WTC11 (cell line): ENCODE measurements around the gene TXNIP. TPM values are rescaled to one million over a fixed set of nuclear protein-coding genes. Genes with fewer than 3 reads are reported as not detected.

Source experiments
- ATAC-seq: fragments of 200-7000 bp; cut with Tn5 transposase; 2 replicates; pipeline ENCODE4 v1.10.0; 2021; ENCODE audit warnings: mild to moderate bottlenecking, moderate library complexity
- CTCF ChIA-PET: fragments of 300-600 bp; sonication (Branson Sonifier 250); formaldehyde crosslinking; loops from one replicate; lab custom pipeline; 2021; ENCODE audit warnings: antibody characterized with exemption; lab: Charles Lee
- POLR2A ChIA-PET: fragments of 350-600 bp; sonication (Branson Sonifier 250); formaldehyde crosslinking; loops from one replicate; lab custom pipeline; 2021; ENCODE audit warnings: antibody characterized with exemption; lab: Charles Lee
- DNase-seq: peaks from one replicate; pipeline ENCODE4 v3.0.0; 2021; ENCODE audit warnings: low spot score
- H3K27ac Mint-ChIP-seq: 2 replicates; pipeline ENCODE4 v1.8.0; 2021; ENCODE audit warnings: mixed read lengths
- H3K27me3 Mint-ChIP-seq: 2 replicates; pipeline ENCODE4 v1.8.0; 2021; ENCODE audit warnings: low read depth, mild to moderate bottlenecking, moderate library complexity, mixed read lengths
- H3K36me3 Mint-ChIP-seq: 2 replicates; pipeline ENCODE4 v1.8.0; 2021; ENCODE audit warnings: mixed read lengths
- H3K4me1 Mint-ChIP-seq: 2 replicates; pipeline ENCODE4 v1.8.0; 2022; ENCODE audit warnings: mixed read lengths
- H3K4me3 Mint-ChIP-seq: 2 replicates; pipeline ENCODE4 v1.8.0; 2021; ENCODE audit warnings: mild to moderate bottlenecking, moderate library complexity, mixed read lengths
- H3K9me3 Mint-ChIP-seq: 2 replicates; pipeline ENCODE4 v1.8.0; 2021; ENCODE audit warnings: mixed read lengths
- AFF4 ChIP-seq: sonication (generic); formaldehyde crosslinking; IDR thresholded peaks from 2 replicates; pipeline ENCODE4 v1.8.1; 2023; ENCODE audit warnings: mild to moderate bottlenecking, missing genetic modification reagents, borderline replicate concordance
- ARID4B ChIP-seq: sonication (generic); formaldehyde crosslinking; IDR thresholded peaks from 2 replicates; pipeline ENCODE4 v1.8.0; 2023; ENCODE audit warnings: missing genetic modification reagents, mild to moderate bottlenecking, borderline replicate concordance
- ATF2 ChIP-seq: sonication (generic); formaldehyde crosslinking; IDR thresholded peaks from 2 replicates; pipeline ENCODE4 v1.8.1; 2022; ENCODE audit warnings: low read depth, missing genetic modification reagents, borderline replicate concordance
- GTF2I ChIP-seq: fragments of 250-450 bp; sonication (Bioruptor Pico); conservative IDR thresholded peaks from 2 replicates; pipeline ENCODE4 v1.4.0; 2021; ENCODE audit warnings: mild to moderate bottlenecking
- MLX ChIP-seq: sonication (generic); formaldehyde crosslinking; IDR thresholded peaks from 2 replicates; pipeline ENCODE4 v1.8.1; 2023; ENCODE audit warnings: mild to moderate bottlenecking, missing genetic modification reagents, moderate library complexity
- MXD4 ChIP-seq: fragments of 250-450 bp; sonication (Bioruptor Pico); IDR thresholded peaks from 2 replicates; pipeline ENCODE4 v1.8.0; 2021; ENCODE audit warnings: mild to moderate bottlenecking, moderate library complexity, borderline replicate concordance
- NFATC4 ChIP-seq: fragments of 250-450 bp; sonication (Bioruptor Pico); IDR thresholded peaks from 2 replicates; pipeline ENCODE4 v1.9.0; 2021; ENCODE audit warnings: mild to moderate bottlenecking
- NFYB ChIP-seq: sonication (generic); formaldehyde crosslinking; conservative IDR thresholded peaks from 2 replicates; pipeline ENCODE4 v1.8.0; 2022; ENCODE audit warnings: low read depth, missing genetic modification reagents
- ZBTB43 ChIP-seq: sonication (generic); formaldehyde crosslinking; IDR thresholded peaks from 2 replicates; pipeline ENCODE4 v1.8.1; 2023; ENCODE audit warnings: mild to moderate bottlenecking, missing genetic modification reagents
- ZNF396 ChIP-seq: fragments of 250-450 bp; sonication (Bioruptor Pico); IDR thresholded peaks from 2 replicates; pipeline ENCODE4 v1.8.0; 2021; ENCODE audit warnings: mild to moderate bottlenecking, moderate library complexity, borderline replicate concordance
- ZNF425 ChIP-seq: fragments of 250-450 bp; sonication (Bioruptor Pico); conservative IDR thresholded peaks from 2 replicates; pipeline ENCODE4 v1.9.0; 2021; ENCODE audit warnings: mild to moderate bottlenecking
- ZSCAN18 ChIP-seq: fragments of 250-450 bp; sonication (Bioruptor Pico); IDR thresholded peaks from 2 replicates; pipeline ENCODE4 v2.1.2; 2022; ENCODE audit warnings: mild to moderate bottlenecking, moderate library complexity
- total RNA-seq: library from RNA; stranded (reverse); gene quantifications from 3 replicates; pipeline ENCODE4 v1.2.3, GENCODE V29; 2021

Gene TXNIP
- total RNA-seq, 1 experiment from 2014 or later: 56.7 TPM

GRCh38 chr1:146001709-146002108 is 5.3 kb upstream of the TXNIP start:
- no peaks in the 10 kb centered on the region for H3K9me3 Mint-ChIP-seq
- H3K4me3 Mint-ChIP-seq: no peak overlapping the region
- ChIA-PET POLR2A (interaction anchor here (0.6 kb wide), 1 partner anchor 36 kb away, joined by 7 read pairs; no protein-coding TSS in a partner anchor), CTCF (interaction anchor here (1.2 kb wide), 1 partner anchor 25 kb away, joined by 3 read pairs; no protein-coding TSS in a partner anchor)
- H3K27ac Mint-ChIP-seq: no peak overlapping the region
- H3K36me3 Mint-ChIP-seq: no peaks in the 10 kb centered on the region
- ATAC-seq: no peak
- no peak for DNase-seq
- TF ChIP-seq NFYB (CRISPR knock-in tag) (no peak), ZNF396 (CRISPR knock-in tag) (no peak), MXD4 (CRISPR knock-in tag) (no peak), MLX (no peak), ZBTB43 (CRISPR knock-in tag) (no peak), ARID4B (CRISPR knock-in tag) (no peak), AFF4 (CRISPR knock-in tag) (no peak), ATF2 (CRISPR knock-in tag) (no peak), ZNF425 (CRISPR knock-in tag) (no peak), NFATC4 (CRISPR knock-in tag) (no peak), ZSCAN18 (no peak), GTF2I (CRISPR knock-in tag) (no peak)
- no peaks in the 10 kb centered on the region for H3K27me3 Mint-ChIP-seq
- peaks cover 29% of the 10 kb centered on the region for H3K4me1 Mint-ChIP-seq
